ENCODE data around the gene RNF126.
A peak's percentile ranks its signal among the peaks of the same experiment; 100 is the strongest.

RNF126 gene

DNA sequence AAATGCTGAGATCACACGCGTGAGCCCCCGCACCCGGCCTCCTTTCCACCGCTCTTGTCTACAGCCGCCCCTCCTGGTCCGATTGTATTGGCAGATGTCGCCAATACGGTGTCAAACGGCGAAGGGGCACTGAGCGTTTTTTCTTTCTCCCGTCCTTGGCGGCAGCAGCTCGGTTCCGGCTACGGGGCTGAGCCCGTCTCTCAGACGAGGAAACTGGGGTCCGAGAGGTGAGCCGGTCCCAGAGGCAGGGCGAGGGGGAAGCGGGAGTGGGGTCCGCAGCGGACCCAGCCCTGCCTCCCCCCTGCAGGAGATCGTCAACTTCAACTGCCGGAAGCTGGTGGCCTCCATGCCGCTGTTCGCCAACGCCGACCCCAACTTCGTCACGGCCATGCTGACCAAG lies 50.1 kb downstream of the RNF126 start:
- no peak for TF ChIP-seq EZH2 (IDR thresholded peaks at IDR 0.05; ENCODE audit: borderline replicate concordance, low read length)
- TF ChIP-seq, protein P1, sequence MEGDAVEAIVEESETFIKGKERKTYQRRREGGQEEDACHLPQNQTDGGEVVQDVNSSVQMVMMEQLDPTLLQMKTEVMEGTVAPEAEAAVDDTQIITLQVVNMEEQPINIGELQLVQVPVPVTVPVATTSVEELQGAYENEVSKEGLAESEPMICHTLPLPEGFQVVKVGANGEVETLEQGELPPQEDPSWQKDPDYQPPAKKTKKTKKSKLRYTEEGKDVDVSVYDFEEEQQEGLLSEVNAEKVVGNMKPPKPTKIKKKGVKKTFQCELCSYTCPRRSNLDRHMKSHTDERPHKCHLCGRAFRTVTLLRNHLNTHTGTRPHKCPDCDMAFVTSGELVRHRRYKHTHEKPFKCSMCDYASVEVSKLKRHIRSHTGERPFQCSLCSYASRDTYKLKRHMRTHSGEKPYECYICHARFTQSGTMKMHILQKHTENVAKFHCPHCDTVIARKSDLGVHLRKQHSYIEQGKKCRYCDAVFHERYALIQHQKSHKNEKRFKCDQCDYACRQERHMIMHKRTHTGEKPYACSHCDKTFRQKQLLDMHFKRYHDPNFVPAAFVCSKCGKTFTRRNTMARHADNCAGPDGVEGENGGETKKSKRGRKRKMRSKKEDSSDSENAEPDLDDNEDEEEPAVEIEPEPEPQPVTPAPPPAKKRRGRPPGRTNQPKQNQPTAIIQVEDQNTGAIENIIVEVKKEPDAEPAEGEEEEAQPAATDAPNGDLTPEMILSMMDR (IDR thresholded peaks at IDR 0.05; ENCODE audit: low read length) = no peak
- no peak overlapping the region for H3K4me2 ChIP-seq (ENCODE audit: low read length)
- no peak overlapping the region for H2AFZ ChIP-seq (ENCODE audit: low read length)
- H3K79me2 ChIP-seq (ENCODE audit: insufficient read depth, low read length) = no peaks in the 10 kb centered on the region
- no peaks in the 10 kb centered on the region for H3K9me3 ChIP-seq (ENCODE audit: low read length)
- no peak overlapping the region for H3K4me3 ChIP-seq (ENCODE audit: low read depth, low read length, poor library complexity, severe bottlenecking)
- no peaks in the 10 kb centered on the region for H4K20me1 ChIP-seq (ENCODE audit: insufficient read depth, low read length)
- peaks cover 38% of the 10 kb centered on the region for H3K4me1 ChIP-seq (ENCODE audit: insufficient read depth, low read length, severe bottlenecking)
- no peak overlapping the region for H3K27ac ChIP-seq (ENCODE audit: low read depth, low read length, poor library complexity, severe bottlenecking)
- 0 out of 2 replicates have a peak, but pooled peaks cover 4% of the 10 kb centered on the region for H3F3A ChIP-seq (ENCODE audit: insufficient read depth, low read length)
- no peak overlapping the region for H3K9ac ChIP-seq (ENCODE audit: low read length)
- no peaks in the 10 kb centered on the region for H3K9me2 ChIP-seq (ENCODE audit: low read depth, low read length)
- H3K36me3 ChIP-seq (ENCODE audit: insufficient read depth, low read length) = peaks cover 30% of the 10 kb centered on the region
- no peaks in the 10 kb centered on the region for H3K27me3 ChIP-seq (ENCODE audit: insufficient read depth, low read length)

DNA sequence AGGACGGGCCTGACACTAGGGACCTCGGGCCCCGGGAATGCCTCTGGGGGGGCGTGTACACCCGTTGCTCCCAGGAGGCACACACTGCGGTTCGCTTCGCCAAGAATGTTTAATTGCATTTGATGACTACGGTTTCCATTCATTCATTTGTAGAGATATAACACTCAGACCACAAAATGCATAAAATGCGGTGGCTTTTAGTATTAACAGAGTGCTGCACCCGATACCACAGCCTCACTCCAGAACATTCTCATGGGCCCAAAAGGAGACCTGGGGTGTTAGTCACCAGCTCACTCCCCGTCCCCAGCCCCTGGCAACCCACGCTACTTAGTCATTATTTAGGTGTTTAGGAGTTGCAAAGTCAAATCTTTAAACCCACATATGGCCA lies 51.5 kb downstream of the RNF126 start:
- H2AFZ ChIP-seq (ENCODE audit: low read length) = no peak overlapping the region
- H3F3A ChIP-seq (ENCODE audit: insufficient read depth, low read length) = 0 out of 2 replicates have a peak, but pooled peaks cover 4% of the 10 kb centered on the region
- H3K27me3 ChIP-seq (ENCODE audit: insufficient read depth, low read length) = no peaks in the 10 kb centered on the region
- no peaks in the 10 kb centered on the region for H3K79me2 ChIP-seq (ENCODE audit: insufficient read depth, low read length)
- no peak for TF ChIP-seq EZH2 (IDR thresholded peaks at IDR 0.05; ENCODE audit: borderline replicate concordance, low read length)
- TF ChIP-seq, protein P1 (IDR thresholded peaks at IDR 0.05; ENCODE audit: low read length) = no peak
- peaks cover 18% of the 10 kb centered on the region; the same call in 1 of the 2 replicates for H3K36me3 ChIP-seq (ENCODE audit: insufficient read depth, low read length)
- no peaks in the 10 kb centered on the region for H4K20me1 ChIP-seq (ENCODE audit: insufficient read depth, low read length)
- H3K9ac ChIP-seq (ENCODE audit: low read length) = peak overlapping the region; percentile 66; the same call in 1 of the 2 replicates
- H3K27ac ChIP-seq (ENCODE audit: low read depth, low read length, poor library complexity, severe bottlenecking) = peak overlapping the region; percentile 89
- no peaks in the 10 kb centered on the region for H3K9me3 ChIP-seq (ENCODE audit: low read length)
- peak overlapping the region; percentile 73 for H3K4me2 ChIP-seq (ENCODE audit: low read length)
- peaks cover 33% of the 10 kb centered on the region for H3K4me1 ChIP-seq (ENCODE audit: insufficient read depth, low read length, severe bottlenecking)
- no peaks in the 10 kb centered on the region for H3K9me2 ChIP-seq (ENCODE audit: low read depth, low read length)
- H3K4me3 ChIP-seq (ENCODE audit: low read depth, low read length, poor library complexity, severe bottlenecking) = peak overlapping the region; percentile 52

DNA sequence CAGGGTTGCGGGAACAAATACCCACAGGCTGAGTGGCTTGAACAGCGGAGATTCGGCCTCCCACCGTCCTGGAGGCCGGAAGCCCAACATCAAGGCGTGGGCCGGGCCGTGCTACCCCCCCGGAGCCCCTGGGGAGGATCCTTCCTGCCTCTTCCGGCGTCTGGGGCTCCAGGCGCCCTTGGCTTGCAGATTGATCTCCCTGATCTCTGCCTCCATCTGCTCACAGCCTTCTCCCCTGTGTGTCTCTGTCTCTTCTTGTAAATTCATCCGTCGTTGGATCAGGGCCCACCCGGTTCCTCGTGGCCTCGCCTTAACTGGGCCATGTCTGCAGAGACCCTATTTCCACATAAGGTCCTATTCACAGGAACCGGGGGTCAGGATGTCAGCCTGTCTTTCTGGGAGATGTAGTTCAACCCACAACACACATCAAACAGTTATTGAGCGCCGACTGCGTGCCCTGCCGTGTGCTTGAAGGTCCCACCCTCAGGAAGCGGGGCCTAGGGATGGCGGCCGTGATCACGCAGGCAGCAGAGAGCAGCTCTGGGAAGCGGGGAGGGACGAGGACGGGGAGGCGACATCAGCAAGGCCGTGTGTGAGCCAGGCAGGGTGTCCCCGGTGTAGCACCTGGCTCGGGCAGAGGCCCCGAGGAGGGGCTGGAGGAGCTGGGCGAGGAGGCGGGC lies 52.1 kb downstream of the RNF126 start:
- H3K36me3 ChIP-seq (ENCODE audit: insufficient read depth, low read length) = peaks cover 18% of the 10 kb centered on the region; the same call in 1 of the 2 replicates
- H3K9me3 ChIP-seq (ENCODE audit: low read length) = no peaks in the 10 kb centered on the region
- peak overlapping the region; percentile 66 for H3K9ac ChIP-seq (ENCODE audit: low read length)
- no peaks in the 10 kb centered on the region for H3K9me2 ChIP-seq (ENCODE audit: low read depth, low read length)
- peak overlapping the region; percentile 73 for H3K4me2 ChIP-seq (ENCODE audit: low read length)
- H3K27ac ChIP-seq (ENCODE audit: low read depth, low read length, poor library complexity, severe bottlenecking) = peak overlapping the region; percentile 89
- TF ChIP-seq, protein P1 (IDR thresholded peaks at IDR 0.05; ENCODE audit: low read length) = no peak
- TF ChIP-seq EZH2 (IDR thresholded peaks at IDR 0.05; ENCODE audit: borderline replicate concordance, low read length) = no peak
- H4K20me1 ChIP-seq (ENCODE audit: insufficient read depth, low read length) = no peaks in the 10 kb centered on the region
- H3K4me1 ChIP-seq (ENCODE audit: insufficient read depth, low read length, severe bottlenecking) = peaks cover 33% of the 10 kb centered on the region
- H3K27me3 ChIP-seq (ENCODE audit: insufficient read depth, low read length) = no peaks in the 10 kb centered on the region
- H3K4me3 ChIP-seq (ENCODE audit: low read depth, low read length, poor library complexity, severe bottlenecking) = peak overlapping the region; percentile 52
- H3K79me2 ChIP-seq (ENCODE audit: insufficient read depth, low read length) = no peaks in the 10 kb centered on the region
- 0 out of 2 replicates have a peak, but pooled peaks cover 4% of the 10 kb centered on the region for H3F3A ChIP-seq (ENCODE audit: insufficient read depth, low read length)
- H2AFZ ChIP-seq (ENCODE audit: low read length) = no peak overlapping the region
